Activated T-cell treated with anti-CD3 and anti-CD28 coated beads, Interleukin-2, amount 50 U/mL, for 72 hours (primary cell): ENCODE data around the gene FHL3. TPM values are rescaled to one million over a fixed set of nuclear protein-coding genes. Genes with fewer than 3 reads are reported as not detected.
A peak's percentile ranks its signal among the peaks of the same experiment; 100 is the strongest.

Source experiments
- ATAC-seq, 2 donors: fragments of 150-1000 bp; cut with Tn5 transposase; replicated peaks in 1 of 2; 2 replicates each; pipeline ENCODE4 v1.10.0; 2021; ENCODE audit warnings: moderate library complexity in 2 of 2, mild to moderate bottlenecking in 1 of 2
- DNase-seq, 2 donors: peaks; one replicate each; pipeline ENCODE4 v3.0.0; 2021 to 2022; ENCODE audit warnings: mixed read lengths in 1 of 2
- H3K27ac Mint-ChIP-seq: one replicate; pipeline ENCODE4 v1.8.0; 2022; ENCODE audit warnings: mild to moderate bottlenecking, moderate library complexity, mixed read lengths
- H3K27me3 Mint-ChIP-seq: one replicate; pipeline ENCODE4 v1.8.0; 2022; ENCODE audit warnings: low read depth, mixed read lengths
- H3K36me3 Mint-ChIP-seq, 2 donors: one replicate each; pipeline ENCODE4 v1.8.0; 2022; ENCODE audit warnings: mixed read lengths in 2 of 2, mild to moderate bottlenecking in 1 of 2; ENCODE audit not compliant: insufficient read depth in 2 of 2
- H3K4me1 Mint-ChIP-seq: one replicate; pipeline ENCODE4 v1.8.0; 2022; ENCODE audit warnings: low read depth, mixed read lengths
- H3K4me3 Mint-ChIP-seq, 2 donors: one replicate each; pipeline ENCODE4 v1.8.0; 2022; ENCODE audit warnings: mild to moderate bottlenecking in 2 of 2, mixed read lengths in 2 of 2, moderate library complexity in 2 of 2
- H3K9me3 Mint-ChIP-seq, 2 donors: one replicate each; pipeline ENCODE4 v1.8.0; 2022; ENCODE audit warnings: mixed read lengths in 2 of 2
- total RNA-seq, 2 donors: library from RNA; stranded (reverse); gene quantifications; one replicate each; pipeline ENCODE4 v1.2.3, GENCODE V29; 2022

Gene FHL3
- total RNA-seq, 2 donors from 2014 or later, result 32.7 to 34.5 TPM

DNA sequence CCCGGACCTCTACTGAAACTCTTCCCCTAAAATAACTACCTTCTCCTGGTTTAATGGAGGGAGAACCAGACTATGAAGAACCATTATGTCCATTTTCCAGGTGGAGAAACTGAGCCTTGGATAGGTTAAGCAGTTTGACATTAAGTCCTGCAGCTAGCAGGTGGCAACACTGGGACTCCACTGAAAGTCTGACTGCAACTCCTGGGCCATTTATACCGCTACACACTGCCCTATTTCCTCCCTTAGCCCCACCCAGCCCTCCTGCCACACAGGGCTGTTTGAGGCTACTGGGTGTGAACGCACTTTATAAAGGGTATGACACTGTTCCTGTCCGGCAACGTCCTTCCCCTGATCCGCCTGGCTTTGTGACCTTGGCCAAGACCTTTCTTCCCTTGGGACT is 58.0 kb downstream of the FHL3 start:
- peak in 1 of 2 donors; percentile 7 for DNase-seq
- Mint-ChIP-seq H3K27me3 (no peaks in the 10 kb centered on the region), H3K36me3 (peaks cover 0 to 4% of the 10 kb centered on the region in 2 donors), H3K9me3 (no peaks in the 10 kb centered on the region), H3K4me1 (peaks cover 39% of the 10 kb centered on the region), H3K4me3 (peak overlapping the region; percentile 83 to 97), H3K27ac (peak overlapping the region; percentile 82)
- no peak for ATAC-seq

Other genes starting within 250 kb of the FHL3 start
- under 1 TPM; 0.74 to 1.00 TPM for gene EPHA10, start 240.4 kb downstream of the FHL3 start, total RNA-seq
- 1 to 10 TPM; 1.9 to 2.4 TPM for gene MANEAL, start 211.7 kb downstream of the FHL3 start, total RNA-seq
- gene C1orf122, start 197.7 kb downstream of the FHL3 start, total RNA-seq, result 10 to 100 TPM; 21.1 to 21.8 TPM
- gene YRDC, start 197.3 kb downstream of the FHL3 start, total RNA-seq, result 10 to 100 TPM; 30.0 to 31.3 TPM
- gene MTF1, start 145.9 kb downstream of the FHL3 start, total RNA-seq, result 10 to 100 TPM; 26.8 to 28.1 TPM
- gene INPP5B, start 58.5 kb downstream of the FHL3 start, total RNA-seq, result 10 to 100 TPM; 44.7 to 53.6 TPM
- 10 to 100 TPM; 67.9 to 81.4 TPM for gene SF3A3, start 15.5 kb downstream of the FHL3 start, total RNA-seq
- gene UTP11, start 7.2 kb upstream of the FHL3 start, total RNA-seq, result 10 to 100 TPM; 28.4 to 31.7 TPM
- not detected for gene POU3F1, start 41.3 kb upstream of the FHL3 start, total RNA-seq